Central memory CD8-positive, alpha-beta T cell (primary cell): ENCODE data around the gene GPR26.

Source experiments
- ATAC-seq: fragments of 150-1000 bp; cut with Tn5 transposase; replicated peaks from 2 replicates; pipeline ENCODE4 v1.10.0; 2022; ENCODE audit warnings: mild to moderate bottlenecking, moderate FRiP score, moderate number of reproducible peaks; ENCODE audit not compliant: poor library complexity, severe bottlenecking; ENCODE audit errors: extremely low read depth
- DNase-seq, 2 donors: peaks; one replicate each; pipeline ENCODE4 v3.0.0; 2021; ENCODE audit warnings: low spot score in 2 of 2
- H3K27ac Mint-ChIP-seq: one replicate; pipeline ENCODE4 v1.8.0; 2022; ENCODE audit warnings: low read depth, mild to moderate bottlenecking, moderate library complexity, mixed read lengths
- H3K27me3 Mint-ChIP-seq: one replicate; pipeline ENCODE4 v1.8.0; 2022; ENCODE audit warnings: mixed read lengths
- H3K36me3 Mint-ChIP-seq: one replicate; pipeline ENCODE4 v1.8.0; 2022; ENCODE audit warnings: mild to moderate bottlenecking, moderate library complexity, mixed read lengths; ENCODE audit not compliant: insufficient read depth
- H3K4me1 Mint-ChIP-seq: one replicate; pipeline ENCODE4 v1.8.0; 2022; ENCODE audit warnings: mixed read lengths
- H3K4me3 Mint-ChIP-seq: one replicate; pipeline ENCODE4 v1.8.0; 2022; ENCODE audit warnings: mild to moderate bottlenecking, moderate library complexity, mixed read lengths
- H3K9me3 Mint-ChIP-seq: one replicate; pipeline ENCODE4 v1.8.0; 2022; ENCODE audit warnings: mixed read lengths

GPR26 gene

DNA sequence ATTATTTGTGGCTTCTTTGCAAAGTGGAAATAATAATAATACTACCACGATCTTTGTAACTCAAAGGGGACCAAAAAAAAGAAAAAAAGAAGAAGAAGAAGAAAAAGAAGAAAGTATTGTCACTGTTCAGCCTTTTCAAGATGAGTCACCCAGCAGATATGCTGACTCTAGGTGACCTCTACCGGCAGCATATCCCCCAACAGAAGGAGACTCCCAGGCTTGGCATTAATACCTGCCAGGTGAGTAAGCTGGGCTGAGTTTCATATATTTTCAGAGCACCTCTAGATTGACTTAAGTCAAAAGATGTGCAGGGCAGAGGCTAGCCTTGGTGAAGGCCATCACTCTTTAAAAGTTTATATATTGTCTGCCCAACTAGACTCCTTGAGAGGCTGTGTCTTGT lies 30.4 kb upstream of the GPR26 start:
- no peaks in the 10 kb centered on the region for H3K36me3 Mint-ChIP-seq
- H3K4me3 Mint-ChIP-seq = no peak overlapping the region
- DNase-seq = no peak
- no peaks in the 10 kb centered on the region for H3K9me3 Mint-ChIP-seq
- no peak overlapping the region for H3K27ac Mint-ChIP-seq
- peaks cover 61% of the 10 kb centered on the region for H3K27me3 Mint-ChIP-seq
- no peaks in the 10 kb centered on the region for H3K4me1 Mint-ChIP-seq
- no peak for ATAC-seq

DNA sequence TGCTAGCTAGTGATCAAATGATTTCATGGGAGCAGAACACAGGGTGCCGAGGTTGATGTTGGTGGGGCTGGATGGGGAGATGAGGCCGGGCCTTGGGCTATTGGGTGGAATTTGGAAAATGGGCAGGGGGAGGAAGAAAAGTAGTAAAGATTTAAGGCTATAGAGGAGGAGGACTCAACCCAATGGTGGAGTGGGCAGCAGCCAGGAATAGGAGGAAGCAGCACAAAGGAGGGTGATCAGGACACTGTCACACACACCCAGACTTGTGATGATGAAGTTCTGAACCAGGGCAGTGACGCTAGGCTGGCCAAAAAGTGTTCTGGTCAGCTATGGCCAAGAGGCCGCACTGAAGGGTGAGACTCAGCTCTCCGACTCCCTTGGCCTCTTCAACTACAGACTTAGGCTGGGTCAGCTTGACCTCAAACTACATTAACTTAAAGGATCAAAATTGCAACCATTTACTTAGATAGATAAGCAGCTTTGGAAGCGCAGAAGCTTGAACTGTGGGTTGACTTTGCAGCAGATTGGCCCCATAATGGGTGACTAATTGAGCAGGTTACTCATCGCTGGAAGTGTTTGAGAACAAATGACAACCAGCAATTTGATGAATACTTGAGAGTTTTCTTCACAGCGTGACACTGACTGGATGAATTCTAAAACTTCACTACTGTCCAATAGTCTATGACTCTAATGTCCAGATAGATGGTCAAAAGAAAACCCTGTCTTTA lies 29.4 kb upstream of the GPR26 start:
- Mint-ChIP-seq H3K4me3 (no peak overlapping the region), H3K36me3 (no peaks in the 10 kb centered on the region), H3K27me3 (peaks cover 64% of the 10 kb centered on the region), H3K9me3 (no peaks in the 10 kb centered on the region), H3K4me1 (no peaks in the 10 kb centered on the region), H3K27ac (no peak overlapping the region)
- DNase-seq (no peak), ATAC-seq (no peak)

DNA sequence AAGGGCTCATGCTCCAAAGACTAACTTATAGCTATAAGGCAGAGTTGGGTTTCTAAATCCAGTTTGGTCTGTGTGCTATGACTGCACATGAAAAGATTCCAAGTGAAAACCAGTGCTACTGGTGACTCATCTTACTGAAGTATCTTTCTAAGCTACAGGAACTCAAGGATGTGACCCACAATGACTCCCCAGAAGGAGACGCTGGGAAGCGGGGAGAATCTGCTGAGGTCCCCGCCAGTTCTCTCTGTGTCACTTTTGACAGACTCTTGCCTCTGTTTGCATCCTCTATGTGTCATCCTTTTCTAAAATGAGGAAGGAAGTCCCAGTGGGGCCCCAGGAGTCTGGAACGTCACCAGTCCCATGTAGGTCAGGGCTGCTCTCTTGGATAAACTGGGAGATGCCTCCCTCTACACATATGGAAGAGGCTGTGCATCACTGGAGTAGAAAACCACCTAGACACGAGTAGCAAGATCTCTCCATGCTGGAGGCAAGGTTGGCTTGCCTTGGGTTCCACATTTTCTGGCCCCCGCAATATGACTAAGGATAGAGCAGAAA lies 28.8 kb upstream of the GPR26 start:
- H3K9me3 Mint-ChIP-seq = no peaks in the 10 kb centered on the region
- no peak overlapping the region for H3K4me3 Mint-ChIP-seq
- no peaks in the 10 kb centered on the region for H3K36me3 Mint-ChIP-seq
- DNase-seq = no peak
- no peaks in the 10 kb centered on the region for H3K4me1 Mint-ChIP-seq
- no peak overlapping the region for H3K27ac Mint-ChIP-seq
- H3K27me3 Mint-ChIP-seq = peaks cover 63% of the 10 kb centered on the region
- ATAC-seq = no peak

DNA sequence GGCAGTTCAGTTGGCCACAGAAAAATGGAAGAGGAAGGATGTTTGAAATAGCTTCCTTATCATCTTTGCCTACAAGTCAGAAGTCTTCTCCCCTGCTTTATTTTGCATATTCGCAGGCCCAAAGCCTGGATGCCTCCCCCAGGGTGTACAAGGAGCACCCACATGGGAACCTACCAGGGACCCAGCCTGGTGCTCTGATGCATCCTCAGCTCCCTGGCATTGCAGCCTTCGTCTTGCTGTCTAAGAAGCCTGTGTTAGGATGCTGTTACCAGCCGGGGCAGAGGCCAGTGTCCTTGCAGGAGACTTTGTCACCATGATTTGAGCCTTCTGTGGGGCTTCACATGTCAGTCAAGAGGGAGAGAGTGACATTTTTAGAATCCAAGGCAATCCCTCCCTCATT lies 27.0 kb upstream of the GPR26 start:
- no peaks in the 10 kb centered on the region for H3K36me3 Mint-ChIP-seq
- ATAC-seq = no peak
- no peaks in the 10 kb centered on the region for H3K9me3 Mint-ChIP-seq
- peaks cover 56% of the 10 kb centered on the region for H3K27me3 Mint-ChIP-seq
- no peak for DNase-seq
- no peak overlapping the region for H3K27ac Mint-ChIP-seq
- H3K4me1 Mint-ChIP-seq = no peaks in the 10 kb centered on the region
- no peak overlapping the region for H3K4me3 Mint-ChIP-seq

DNA sequence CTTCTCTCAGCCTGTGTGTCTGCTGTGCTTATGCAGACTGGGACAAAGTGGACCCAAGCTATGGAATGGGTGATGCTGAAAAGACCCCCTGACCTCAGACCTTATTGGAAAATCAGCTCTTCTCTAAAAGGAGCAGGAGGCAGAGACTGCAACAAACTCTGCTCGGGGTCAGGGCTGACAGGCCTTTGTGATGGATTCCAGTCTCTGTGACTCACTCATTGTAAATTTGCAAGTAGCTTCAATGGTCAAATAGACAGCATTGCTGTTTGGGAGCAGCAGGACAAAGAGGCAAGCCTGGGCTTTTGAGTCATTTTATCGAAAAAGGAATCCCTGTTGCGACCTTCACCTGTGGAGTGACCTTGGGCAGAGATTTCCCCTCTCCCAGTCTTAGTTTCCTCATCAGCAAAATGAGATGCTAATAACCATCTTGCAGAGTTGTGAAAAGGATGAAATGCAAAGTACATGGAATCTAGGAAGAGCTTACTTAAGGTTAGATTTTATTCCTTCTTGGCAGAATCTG lies 26.1 kb upstream of the GPR26 start:
- no peak for ATAC-seq
- Mint-ChIP-seq H3K4me1 (no peaks in the 10 kb centered on the region), H3K27me3 (peaks cover 65% of the 10 kb centered on the region), H3K27ac (no peak overlapping the region), H3K4me3 (no peak overlapping the region), H3K9me3 (no peaks in the 10 kb centered on the region), H3K36me3 (no peaks in the 10 kb centered on the region)
- DNase-seq = no peak

DNA sequence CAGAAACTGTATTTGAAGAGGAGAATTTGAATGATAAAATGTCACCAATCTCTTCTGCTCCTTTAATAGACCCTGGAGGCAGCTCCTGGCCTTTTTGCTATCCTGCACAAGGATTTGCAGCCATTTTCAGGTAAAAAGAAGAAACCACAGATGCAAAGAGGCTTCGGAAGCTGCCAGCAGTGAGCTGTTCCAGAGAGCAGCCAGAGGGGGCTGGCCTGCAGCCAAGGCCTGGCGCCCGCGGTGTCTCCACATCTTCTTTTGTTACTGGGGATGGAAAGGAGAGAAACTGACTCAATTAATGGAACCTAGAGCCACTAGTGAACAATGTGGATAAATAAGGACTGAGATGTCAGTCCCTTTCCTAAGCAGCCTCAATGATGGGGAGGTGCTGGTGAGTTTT lies 23.9 kb upstream of the GPR26 start:
- DNase-seq = no peak
- no peaks in the 10 kb centered on the region for H3K9me3 Mint-ChIP-seq
- H3K27me3 Mint-ChIP-seq = peaks cover 77% of the 10 kb centered on the region
- H3K4me3 Mint-ChIP-seq = no peak overlapping the region
- no peak for ATAC-seq
- H3K27ac Mint-ChIP-seq = no peak overlapping the region
- no peaks in the 10 kb centered on the region for H3K36me3 Mint-ChIP-seq
- H3K4me1 Mint-ChIP-seq = no peaks in the 10 kb centered on the region

DNA sequence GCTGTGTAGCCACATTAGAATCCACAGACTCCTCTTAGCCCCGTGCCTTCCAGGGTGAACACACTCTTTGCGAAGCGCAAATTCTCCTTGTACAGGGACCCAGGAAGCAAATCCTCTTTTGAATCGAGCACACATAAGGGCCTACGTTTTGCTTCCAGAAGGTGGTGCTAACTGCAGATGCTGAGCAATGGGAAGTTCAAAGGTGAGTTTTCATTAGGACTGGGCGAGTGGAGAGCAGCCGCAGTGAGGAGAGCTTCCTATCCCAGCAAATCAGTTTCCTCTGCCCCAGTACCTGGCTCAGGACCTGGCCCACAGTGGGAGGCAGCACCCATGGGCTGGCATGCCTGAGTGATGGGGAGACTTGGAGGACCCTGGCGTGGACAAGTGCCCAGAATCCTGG lies 23.5 kb upstream of the GPR26 start:
- Mint-ChIP-seq H3K4me3 (no peak overlapping the region), H3K9me3 (no peaks in the 10 kb centered on the region), H3K4me1 (no peaks in the 10 kb centered on the region), H3K27ac (no peak overlapping the region), H3K36me3 (no peaks in the 10 kb centered on the region), H3K27me3 (peaks cover 78% of the 10 kb centered on the region)
- DNase-seq (no peak), ATAC-seq (no peak)

DNA sequence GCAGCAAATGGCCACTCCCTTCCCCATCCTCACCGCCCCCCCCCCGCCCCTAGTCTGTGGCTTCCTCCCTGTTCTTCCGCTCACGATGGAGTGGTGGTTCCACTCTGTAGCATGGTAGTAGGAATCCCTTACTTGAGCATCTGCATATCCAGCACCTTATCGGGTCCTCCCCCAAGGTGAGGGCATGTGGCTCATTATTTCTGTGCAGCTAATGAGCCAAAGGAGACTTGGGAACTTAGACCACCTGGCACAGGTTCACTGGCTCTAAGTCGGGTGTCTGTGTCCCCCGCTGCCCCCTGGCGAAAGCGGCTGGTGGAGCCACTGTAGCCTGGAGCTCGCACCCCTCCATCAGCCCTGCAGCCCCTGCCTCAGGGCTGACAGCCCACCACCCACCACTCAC lies 22.8 kb upstream of the GPR26 start:
- ATAC-seq (no peak), DNase-seq (no peak)
- H3K36me3 Mint-ChIP-seq = no peaks in the 10 kb centered on the region
- H3K4me3 Mint-ChIP-seq = no peak overlapping the region
- no peaks in the 10 kb centered on the region for H3K9me3 Mint-ChIP-seq
- H3K4me1 Mint-ChIP-seq = no peaks in the 10 kb centered on the region
- no peak overlapping the region for H3K27ac Mint-ChIP-seq
- H3K27me3 Mint-ChIP-seq = peaks cover 75% of the 10 kb centered on the region

DNA sequence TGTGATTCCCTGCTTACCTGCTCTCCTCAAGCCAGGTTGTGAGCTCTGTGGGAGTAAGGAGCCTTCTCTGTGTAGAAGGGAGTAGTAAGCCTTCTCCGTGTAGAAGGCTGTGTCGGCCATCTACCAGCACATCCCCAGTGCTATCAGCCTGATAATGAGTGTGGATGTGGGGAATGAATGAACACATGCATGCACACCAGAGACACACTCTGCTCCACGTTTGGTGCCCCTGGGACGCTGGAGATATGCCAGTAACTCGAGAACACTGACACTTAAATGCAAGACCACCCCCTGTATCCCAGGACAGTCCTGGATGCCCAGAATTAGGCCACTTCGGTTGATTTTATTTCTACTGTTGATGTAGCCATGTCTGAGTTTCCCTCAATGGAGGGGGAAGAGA lies 21.1 kb upstream of the GPR26 start:
- Mint-ChIP-seq H3K27ac (no peak overlapping the region), H3K36me3 (no peaks in the 10 kb centered on the region), H3K9me3 (no peaks in the 10 kb centered on the region), H3K27me3 (peaks cover 58% of the 10 kb centered on the region), H3K4me3 (no peak overlapping the region), H3K4me1 (no peaks in the 10 kb centered on the region)
- no peak for DNase-seq
- no peak for ATAC-seq

DNA sequence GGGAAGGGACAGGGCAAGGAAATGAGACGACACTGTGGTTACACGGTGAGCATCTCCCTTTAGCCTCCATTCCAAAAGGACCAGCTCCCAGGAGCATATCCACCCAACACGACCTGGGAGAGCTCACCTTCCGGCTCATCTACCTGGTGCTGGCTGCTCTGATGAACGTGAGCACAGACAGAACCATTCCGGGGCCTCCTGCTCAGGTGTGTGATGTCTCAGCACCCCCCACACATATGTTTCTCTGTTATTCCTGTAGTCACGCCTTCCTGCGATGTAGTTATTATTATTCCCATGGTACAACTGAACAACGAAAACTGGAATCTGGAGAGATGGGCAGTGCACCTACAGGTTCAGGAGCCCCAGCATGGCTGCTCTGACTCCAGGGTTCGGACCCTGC lies 20.5 kb upstream of the GPR26 start:
- DNase-seq (no peak), ATAC-seq (no peak)
- Mint-ChIP-seq H3K4me3 (no peak overlapping the region), H3K27ac (no peak overlapping the region), H3K36me3 (no peaks in the 10 kb centered on the region), H3K4me1 (no peaks in the 10 kb centered on the region), H3K27me3 (peaks cover 52% of the 10 kb centered on the region), H3K9me3 (no peaks in the 10 kb centered on the region)

DNA sequence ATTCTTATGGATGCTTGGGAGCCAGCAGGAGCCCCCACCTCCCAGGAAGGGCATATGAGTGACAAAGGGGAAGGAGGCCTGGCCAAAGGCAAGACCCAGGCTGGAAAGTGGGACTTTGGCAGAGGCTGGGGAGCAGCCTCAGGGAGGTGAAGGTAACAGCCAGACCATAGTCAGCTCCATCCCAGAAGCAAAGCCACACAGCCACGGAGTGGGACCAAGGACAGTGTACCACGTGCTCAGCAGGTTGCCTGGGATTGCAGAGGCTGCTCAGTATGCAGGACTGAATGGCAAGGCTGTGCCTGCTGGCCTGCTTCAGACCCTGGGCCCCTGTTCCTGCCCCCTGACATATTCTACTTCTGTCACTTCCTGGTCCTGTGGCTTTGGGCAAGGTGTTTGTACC lies 17.6 kb upstream of the GPR26 start:
- Mint-ChIP-seq H3K27me3 (peaks cover 51% of the 10 kb centered on the region), H3K27ac (no peak overlapping the region), H3K4me3 (no peak overlapping the region), H3K36me3 (no peaks in the 10 kb centered on the region), H3K9me3 (no peaks in the 10 kb centered on the region), H3K4me1 (no peaks in the 10 kb centered on the region)
- DNase-seq (no peak), ATAC-seq (no peak)

DNA sequence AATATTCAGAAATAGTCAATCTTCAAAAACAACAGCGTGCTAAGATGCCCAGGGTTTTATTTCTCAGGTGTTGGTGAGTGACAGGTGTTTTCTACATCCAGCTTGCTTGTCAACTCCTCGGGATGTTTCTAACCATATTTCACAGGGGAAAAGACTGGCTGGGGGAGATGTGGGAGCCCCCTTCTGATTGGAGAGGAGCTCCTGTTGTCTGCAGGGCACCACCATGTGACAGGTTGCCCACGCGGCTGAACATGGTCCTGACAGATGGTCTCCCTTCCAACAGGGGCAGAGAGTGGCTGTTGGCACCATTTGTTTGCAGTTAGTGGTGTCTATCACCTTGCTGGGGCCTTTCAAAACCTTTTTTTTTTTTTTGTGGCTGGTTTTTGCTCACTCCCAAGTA lies 16.5 kb upstream of the GPR26 start:
- Mint-ChIP-seq H3K36me3 (no peaks in the 10 kb centered on the region), H3K27ac (no peak overlapping the region), H3K27me3 (peaks cover 40% of the 10 kb centered on the region), H3K4me1 (no peaks in the 10 kb centered on the region), H3K4me3 (no peak overlapping the region), H3K9me3 (no peaks in the 10 kb centered on the region)
- ATAC-seq (no peak), DNase-seq (no peak)

DNA sequence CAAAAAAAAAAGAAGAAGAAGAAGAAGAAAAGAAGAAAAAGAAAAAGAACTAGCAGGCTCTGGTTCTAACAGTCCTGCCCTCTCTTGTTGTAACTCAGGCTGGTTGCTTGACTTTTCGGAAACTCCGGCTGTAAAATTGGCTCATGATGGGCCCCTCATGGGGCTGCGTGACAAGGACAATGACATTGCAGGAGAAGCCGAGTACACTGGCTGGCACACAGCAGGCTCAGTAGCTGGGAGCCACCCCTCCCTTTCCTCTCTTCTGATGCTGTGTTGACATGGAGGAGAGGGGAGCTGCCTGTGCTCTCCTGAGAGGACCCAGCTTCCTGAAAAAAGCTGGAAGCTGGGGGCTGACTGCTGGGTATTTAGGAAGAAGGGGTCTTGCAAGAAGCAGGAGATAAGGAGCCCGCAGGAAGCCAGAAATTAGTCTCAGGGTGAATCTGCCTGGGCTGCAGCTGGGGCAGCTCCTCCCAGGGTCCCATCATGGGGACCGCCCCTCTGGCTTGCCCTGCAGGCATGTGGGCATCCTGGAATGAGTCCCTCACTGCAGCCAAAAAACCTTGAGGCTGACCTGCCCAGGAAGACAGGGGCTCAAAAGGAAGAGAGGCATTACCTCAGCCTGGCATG lies 14.6 kb upstream of the GPR26 start:
- DNase-seq = no peak
- H3K36me3 Mint-ChIP-seq = no peaks in the 10 kb centered on the region
- H3K4me1 Mint-ChIP-seq = no peaks in the 10 kb centered on the region
- H3K9me3 Mint-ChIP-seq = no peaks in the 10 kb centered on the region
- H3K27ac Mint-ChIP-seq = no peak overlapping the region
- peaks cover 21% of the 10 kb centered on the region for H3K27me3 Mint-ChIP-seq
- no peak overlapping the region for H3K4me3 Mint-ChIP-seq
- ATAC-seq = no peak
